Ascending aorta (tissue), 2 donors: Measurements from ENCODE around the gene FOXN3. TPM values are rescaled to one million over a fixed set of nuclear protein-coding genes. Genes with fewer than 3 reads are reported as not detected.

ENCODE experiments used
- DNase-seq, 2 donors: peaks; one replicate each; pipeline ENCODE4 v3.0.0-alpha.2; 2019; ENCODE audit warnings: low spot score in 2 of 2
- H3K27ac ChIP-seq, 2 donors: fragments of 200-600 bp; sonication (generic); one replicate each; pipeline ENCODE4 v1.5.1; 2016 to 2017; ENCODE audit warnings: mild to moderate bottlenecking in 1 of 2
- H3K27me3 ChIP-seq: fragments of 200-600 bp; sonication (generic); one replicate; pipeline ENCODE4 v1.5.1; 2017
- H3K36me3 ChIP-seq, 2 donors: fragments of 200-600 bp; sonication (generic); one replicate each; pipeline ENCODE4 v1.5.1; 2016
- H3K4me1 ChIP-seq, 2 donors: fragments of 200-600 bp; sonication (generic); one replicate each; pipeline ENCODE4 v1.5.1; 2016 to 2017; ENCODE audit warnings: mild to moderate bottlenecking in 1 of 2
- H3K4me3 ChIP-seq, 2 donors: fragments of 200-600 bp; sonication (generic); one replicate each; pipeline ENCODE4 v1.5.1; 2016 to 2017; ENCODE audit warnings: mild to moderate bottlenecking in 1 of 2
- H3K9me3 ChIP-seq, 2 donors: fragments of 200-600 bp; sonication (generic); one replicate each; pipeline ENCODE4 v1.5.1; 2016
- CTCF ChIP-seq, 3 experiments: fragments of 200-600 bp in 2 of 3; fragments of 450-650 bp in 1 of 3; sonication (generic) in 2 of 3; IDR thresholded peaks; one replicate each; pipeline ENCODE4 v1.5.1; 2016 to 2019; ENCODE audit warnings: antibody characterized with exemption in 3 of 3, mild to moderate bottlenecking in 1 of 3, moderate library complexity in 1 of 3
- intact Hi-C: fragments of 100-400 bp; cut with DNase I; formaldehyde crosslinking; loops from one replicate; pipeline ENCODE4 v1.15.1; 2023
- total RNA-seq: library from RNA; depleted of rRNA; stranded (reverse); fragments of >200 nt; gene quantifications from one replicate; pipeline ENCODE4 v1.1.0, GENCODE V29; 2016

Gene FOXN3
- total RNA-seq, 1 donor from 2014 or later, result 96.3 TPM

GRCh38 chr14:89110110-89110509, 306.9 kb downstream of the FOXN3 start:
- Histone ChIP-seq H3K4me3 (no peak overlapping the region), H3K27me3 (no peaks in the 10 kb centered on the region), H3K9me3 (no peaks in the 10 kb centered on the region), H3K4me1 (no peaks in the 10 kb centered on the region), H3K27ac (no peak overlapping the region), H3K36me3 (no peaks in the 10 kb centered on the region)
- TF ChIP-seq CTCF (IDR thresholded peaks at IDR 0.05), result no peak
- intact Hi-C loops, result no loop called here
- no peak for DNase-seq

DNA sequence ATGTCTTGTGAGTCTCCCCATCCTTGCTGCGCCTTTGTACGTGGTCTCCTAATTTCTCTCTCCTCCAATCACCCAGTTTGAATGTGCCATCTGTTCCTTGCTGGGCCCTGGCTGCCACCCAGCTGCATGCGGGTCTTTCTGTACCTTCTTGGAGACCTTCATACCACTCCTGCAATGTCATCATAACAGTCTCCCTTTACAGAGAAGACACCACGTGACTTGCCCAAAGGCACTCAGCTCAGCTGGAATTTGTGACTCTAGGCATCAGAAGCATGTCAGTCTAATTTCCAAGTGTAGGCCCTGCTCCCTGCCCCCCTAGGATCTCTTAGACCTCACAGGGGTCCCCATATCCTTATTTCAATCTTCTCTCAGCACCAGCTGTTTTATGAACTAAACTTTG, 308.4 kb downstream of the FOXN3 start:
- H3K4me3 ChIP-seq, result no peak overlapping the region
- no peak for TF ChIP-seq CTCF (IDR thresholded peaks at IDR 0.05)
- H3K4me1 ChIP-seq, result no peaks in the 10 kb centered on the region
- no peaks in the 10 kb centered on the region for H3K27me3 ChIP-seq
- no peaks in the 10 kb centered on the region for H3K36me3 ChIP-seq
- H3K27ac ChIP-seq, result no peak overlapping the region
- H3K9me3 ChIP-seq, result peaks cover 0 to 5% of the 10 kb centered on the region in 2 donors
- DNase-seq, result no peak
- intact Hi-C loops, result no loop called here

- TF ChIP-seq CTCF (IDR thresholded peaks at IDR 0.05), result no peak
- no peaks in the 10 kb centered on the region for H3K27me3 ChIP-seq
- no peak overlapping the region for H3K27ac ChIP-seq
- H3K4me3 ChIP-seq, result no peak overlapping the region
- DNase-seq, result no peak
- intact Hi-C loops, result no loop called here
- no peaks in the 10 kb centered on the region for H3K4me1 ChIP-seq
- H3K36me3 ChIP-seq, result no peaks in the 10 kb centered on the region
- H3K9me3 ChIP-seq, result peaks cover 0 to 5% of the 10 kb centered on the region in 2 donors
Observed at GRCh38 chr14:89107626-89108025, 309.4 kb downstream of the FOXN3 start.
